Measurements from ENCODE around the gene IQCN.

IQCN gene

GRCh38 chr19:18304208-18304457 is 29.9 kb upstream of the IQCN start:
- peak overlapping the region; percentile 96 for H3K27ac ChIP-seq
- H3K4me1 ChIP-seq (ENCODE audit: low read depth, poor library complexity, severe bottlenecking) = peaks cover 38% of the 10 kb centered on the region
- peak overlapping the region; percentile 64 for H2AFZ ChIP-seq (ENCODE audit: low read depth)
- no peak overlapping the region for H3K4me3 ChIP-seq (IDR thresholded peaks at IDR 0.05; ENCODE audit: insufficient read depth, low read depth, low read length)
- peak overlapping the region; percentile 80; the same call in 1 of the 2 replicates for H3K9ac ChIP-seq
- no peaks in the 10 kb centered on the region for H4K20me1 ChIP-seq (ENCODE audit: insufficient read depth)
- peak overlapping the region; percentile 81 for H3K4me2 ChIP-seq
- no peaks in the 10 kb centered on the region for H3K27me3 ChIP-seq (ENCODE audit: insufficient read depth, low read depth)
- TF ChIP-seq CTCF (conservative IDR thresholded peaks at IDR 0.05; ENCODE audit: low read depth, low read length) = no peak
- no peaks in the 10 kb centered on the region for H3K79me2 ChIP-seq (ENCODE audit: insufficient read depth, low read depth)
- H3K36me3 ChIP-seq (ENCODE audit: insufficient read depth) = no peaks in the 10 kb centered on the region; the same call in 1 of the 2 replicates

GRCh38 chr19:18301718-18302111 is 27.5 kb upstream of the IQCN start:
- no peak overlapping the region for H3K4me2 ChIP-seq
- no peaks in the 10 kb centered on the region for H3K36me3 ChIP-seq (ENCODE audit: insufficient read depth)
- H3K79me2 ChIP-seq (ENCODE audit: insufficient read depth, low read depth) = no peaks in the 10 kb centered on the region
- no peaks in the 10 kb centered on the region for H4K20me1 ChIP-seq (ENCODE audit: insufficient read depth)
- H2AFZ ChIP-seq (ENCODE audit: low read depth) = no peak overlapping the region
- H3K4me1 ChIP-seq (ENCODE audit: low read depth, poor library complexity, severe bottlenecking) = peaks cover 38% of the 10 kb centered on the region
- H3K27me3 ChIP-seq (ENCODE audit: insufficient read depth, low read depth) = no peaks in the 10 kb centered on the region
- no peak for TF ChIP-seq CTCF (conservative IDR thresholded peaks at IDR 0.05; ENCODE audit: low read depth, low read length)
- no peak overlapping the region for H3K27ac ChIP-seq
- H3K4me3 ChIP-seq (IDR thresholded peaks at IDR 0.05; ENCODE audit: insufficient read depth, low read depth, low read length) = no peak overlapping the region
- no peak overlapping the region for H3K9ac ChIP-seq

- Histone ChIP-seq H4K20me1 (ENCODE audit: insufficient read depth) (no peaks in the 10 kb centered on the region), H3K4me3 (IDR thresholded peaks at IDR 0.05; ENCODE audit: insufficient read depth, low read depth, low read length) (no peak overlapping the region), H3K9ac (no peak overlapping the region), H3K4me2 (no peak overlapping the region), H3K36me3 (ENCODE audit: insufficient read depth) (no peaks in the 10 kb centered on the region), H3K79me2 (ENCODE audit: insufficient read depth, low read depth) (no peaks in the 10 kb centered on the region), H3K27me3 (ENCODE audit: insufficient read depth, low read depth) (no peaks in the 10 kb centered on the region), H3K4me1 (ENCODE audit: low read depth, poor library complexity, severe bottlenecking) (peaks cover 36% of the 10 kb centered on the region), H3K27ac (no peak overlapping the region), H2AFZ (ENCODE audit: low read depth) (no peak overlapping the region)
- no peak for TF ChIP-seq CTCF (conservative IDR thresholded peaks at IDR 0.05; ENCODE audit: low read depth, low read length)
Observed at GRCh38 chr19:18300930-18301717, 26.9 kb upstream of the IQCN start.

- Histone ChIP-seq H3K9ac (no peak overlapping the region), H4K20me1 (ENCODE audit: insufficient read depth) (no peaks in the 10 kb centered on the region), H3K36me3 (ENCODE audit: insufficient read depth) (no peaks in the 10 kb centered on the region), H3K4me3 (IDR thresholded peaks at IDR 0.05; ENCODE audit: insufficient read depth, low read depth, low read length) (no peak overlapping the region), H3K27me3 (ENCODE audit: insufficient read depth, low read depth) (no peaks in the 10 kb centered on the region), H3K79me2 (ENCODE audit: insufficient read depth, low read depth) (no peaks in the 10 kb centered on the region), H3K4me1 (ENCODE audit: low read depth, poor library complexity, severe bottlenecking) (peaks cover 22% of the 10 kb centered on the region), H2AFZ (ENCODE audit: low read depth) (no peak overlapping the region), H3K4me2 (no peak overlapping the region), H3K27ac (no peak overlapping the region)
- no peak for TF ChIP-seq CTCF (conservative IDR thresholded peaks at IDR 0.05; ENCODE audit: low read depth, low read length)
Observed at GRCh38 chr19:18299654-18300053, 25.4 kb upstream of the IQCN start.
